Caco-2 (cell line): ENCODE measurements around the gene PPFIBP1. TPM values are rescaled to one million over a fixed set of nuclear protein-coding genes. Genes with fewer than 3 reads are reported as not detected.

Experiments used
- BruUV-seq: library from RNA; stranded (reverse); fragments of 400-500 nt; replicated peaks from 2 replicates; lab custom pipeline; 2021; lab: Mats Ljungman, UMichigan
- CTCF ChIA-PET: fragments of 300-600 bp; sonication (Branson Sonifier 250); formaldehyde crosslinking; loops from one replicate; lab custom pipeline; 2022; ENCODE audit warnings: antibody characterized with exemption; lab: Charles Lee
- POLR2A ChIA-PET: fragments of 300-600 bp; sonication (Branson Sonifier 250); formaldehyde crosslinking; loops from one replicate; lab custom pipeline; 2022; ENCODE audit warnings: antibody characterized with exemption; lab: Charles Lee
- DNase-seq, 2 experiments: peaks; one replicate each; pipeline versions ENCODE4 v3.0.0 to v3.0.0-alpha.2; 2020 to 2022
- H3K27me3 ChIP-seq: replicated peaks from 2 replicates; pipeline ENCODE4 v1.6.0; 2011; ENCODE audit warnings: low read length; ENCODE audit not compliant: control insufficient read depth, insufficient read depth
- H3K36me3 ChIP-seq: 2 replicates; pipeline ENCODE4 v1.5.1; 2011; ENCODE audit warnings: low read length; ENCODE audit not compliant: control insufficient read depth, insufficient read depth
- H3K4me1 ChIP-seq: fragments of 250-450 bp; sonication (Bioruptor Pico); 2 replicates; pipeline ENCODE4 v1.5.1; 2020; ENCODE audit warnings: mild to moderate bottlenecking
- H3K4me3 ChIP-seq: 2 replicates; pipeline ENCODE4 v1.5.1; 2011; ENCODE audit warnings: low read depth, mild to moderate bottlenecking, control low read depth, low read length
- H3K9me3 ChIP-seq: fragments of 250-450 bp; sonication (Bioruptor Pico); 2 replicates; pipeline ENCODE4 v1.5.1; 2020; ENCODE audit warnings: mild to moderate bottlenecking, moderate library complexity
- H3K27ac Mint-ChIP-seq: one replicate; pipeline ENCODE4 v1.8.0; 2022; ENCODE audit warnings: mixed read lengths; ENCODE audit not compliant: unreplicated experiment
- H3K27me3 Mint-ChIP-seq: one replicate; pipeline ENCODE4 v1.8.0; 2022; ENCODE audit warnings: mixed read lengths; ENCODE audit not compliant: insufficient read depth, unreplicated experiment
- H3K36me3 Mint-ChIP-seq: one replicate; pipeline ENCODE4 v1.8.0; 2022; ENCODE audit warnings: mild to moderate bottlenecking, mixed read lengths; ENCODE audit not compliant: insufficient read depth, unreplicated experiment
- H3K4me1 Mint-ChIP-seq: one replicate; pipeline ENCODE4 v1.8.0; 2022; ENCODE audit warnings: low read depth, mixed read lengths; ENCODE audit not compliant: unreplicated experiment
- H3K4me3 Mint-ChIP-seq: one replicate; pipeline ENCODE4 v1.8.0; 2022; ENCODE audit warnings: mild to moderate bottlenecking, moderate library complexity, mixed read lengths; ENCODE audit not compliant: unreplicated experiment
- H3K9me3 Mint-ChIP-seq: one replicate; pipeline ENCODE4 v1.8.0; 2022; ENCODE audit warnings: mixed read lengths; ENCODE audit not compliant: unreplicated experiment
- CTCF ChIP-seq, 2 experiments: fragments of 200-600 bp in 1 of 2; IDR thresholded peaks; 1 replicate in 1 of 2; 2 replicates in 1 of 2; pipeline versions ENCODE4 v1.5.1 to v1.8.0; 2011 to 2022; ENCODE audit warnings: antibody characterized with exemption in 1 of 2, control low read depth in 1 of 2, inconsistent platforms in 1 of 2, low read depth in 1 of 2, low read length in 1 of 2, mild to moderate bottlenecking in 1 of 2, moderate library complexity in 1 of 2; ENCODE audit not compliant: insufficient read depth in 1 of 2, severe bottlenecking in 1 of 2, unreplicated experiment in 1 of 2
- intact Hi-C: fragments of 100-400 bp; cut with micrococcal nuclease; formaldehyde crosslinking; loops from one replicate; pipeline ENCODE4 v1.10.0; 2022; ENCODE audit not compliant: unreplicated experiment
- total RNA-seq: library from RNA; stranded (reverse); gene quantifications from 2 replicates; pipeline ENCODE4 v1.2.3, GENCODE V29; 2022

The PPFIBP1 gene
- total RNA-seq, 1 experiment from 2014 or later, result 109 TPM

DNA sequence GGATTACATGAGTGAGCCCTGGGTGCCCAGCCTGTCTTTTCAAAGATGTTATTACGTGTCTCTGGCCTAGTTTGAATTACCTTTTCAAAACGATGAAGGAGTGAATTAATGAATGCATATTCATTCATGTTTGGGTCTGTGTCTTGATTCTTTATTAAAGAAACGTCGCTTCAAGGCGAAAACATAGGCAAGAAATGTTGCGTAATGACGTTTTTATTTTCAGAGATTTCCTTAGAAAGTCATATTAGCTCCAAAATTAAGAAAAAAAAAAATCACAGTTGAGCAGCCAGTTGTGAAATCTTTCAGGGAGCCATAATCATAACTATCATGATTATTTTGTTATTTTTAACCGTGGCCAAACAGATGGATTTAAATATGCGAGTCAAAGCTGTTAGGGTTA is 3.5 kb downstream of the PPFIBP1 start:
- Histone ChIP-seq H3K4me1 (peaks cover 13% of the 10 kb centered on the region), H3K36me3 (no peaks in the 10 kb centered on the region), H3K4me3 (no peak overlapping the region), H3K9me3 (no peaks in the 10 kb centered on the region), H3K27me3 (no peaks in the 10 kb centered on the region)
- ChIA-PET POLR2A (no interaction called here), CTCF (no interaction called here)
- Mint-ChIP-seq H3K4me1 (peaks cover 16% of the 10 kb centered on the region), H3K9me3 (no peaks in the 10 kb centered on the region), H3K27me3 (no peaks in the 10 kb centered on the region), H3K27ac (no peak overlapping the region), H3K4me3 (no peak overlapping the region), H3K36me3 (peaks cover 11% of the 10 kb centered on the region)
- DNase-seq, result no peak
- TF ChIP-seq CTCF (IDR thresholded peaks at IDR 0.05; ENCODE audit: insufficient read depth in 1 of 2, low read depth in 1 of 2, low read length in 1 of 2, severe bottlenecking in 1 of 2, unreplicated experiment in 1 of 2), result no peak
- no TSS peak for BruUV-seq
- intact Hi-C loops, result no loop called here

DNA sequence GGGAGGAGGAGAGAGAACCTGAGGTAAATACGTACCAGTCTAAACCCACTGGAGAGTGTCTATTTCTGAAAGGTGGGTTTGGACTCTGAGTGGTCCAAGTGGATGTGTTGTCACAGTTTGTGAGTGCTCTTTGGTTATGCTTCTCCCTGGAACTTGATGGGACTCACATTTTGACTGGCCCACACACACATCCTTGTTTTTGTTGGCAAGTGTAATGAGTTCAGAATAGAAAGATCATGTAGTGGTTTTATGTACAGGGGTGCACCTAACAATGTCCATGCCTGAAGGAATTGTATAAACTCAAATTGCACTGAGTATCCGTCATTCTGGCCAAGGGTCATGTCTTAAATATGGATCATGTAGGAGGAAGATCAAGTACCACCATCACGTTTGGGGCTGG is 4.8 kb downstream of the PPFIBP1 start:
- Mint-ChIP-seq H3K4me3 (no peak overlapping the region), H3K27me3 (no peaks in the 10 kb centered on the region), H3K27ac (no peak overlapping the region), H3K9me3 (no peaks in the 10 kb centered on the region), H3K4me1 (peaks cover 16% of the 10 kb centered on the region), H3K36me3 (peaks cover 7% of the 10 kb centered on the region)
- TF ChIP-seq CTCF (IDR thresholded peaks at IDR 0.05; ENCODE audit: insufficient read depth in 1 of 2, low read depth in 1 of 2, low read length in 1 of 2, severe bottlenecking in 1 of 2, unreplicated experiment in 1 of 2), result no peak
- no TSS peak for BruUV-seq
- Histone ChIP-seq H3K4me1 (peaks cover 6% of the 10 kb centered on the region), H3K4me3 (no peak overlapping the region), H3K27me3 (no peaks in the 10 kb centered on the region), H3K9me3 (no peaks in the 10 kb centered on the region), H3K36me3 (no peaks in the 10 kb centered on the region)
- DNase-seq, result no peak
- POLR2A ChIA-PET, result no interaction called here
- CTCF ChIA-PET, result no interaction called here
- intact Hi-C loops, result no loop called here

DNA sequence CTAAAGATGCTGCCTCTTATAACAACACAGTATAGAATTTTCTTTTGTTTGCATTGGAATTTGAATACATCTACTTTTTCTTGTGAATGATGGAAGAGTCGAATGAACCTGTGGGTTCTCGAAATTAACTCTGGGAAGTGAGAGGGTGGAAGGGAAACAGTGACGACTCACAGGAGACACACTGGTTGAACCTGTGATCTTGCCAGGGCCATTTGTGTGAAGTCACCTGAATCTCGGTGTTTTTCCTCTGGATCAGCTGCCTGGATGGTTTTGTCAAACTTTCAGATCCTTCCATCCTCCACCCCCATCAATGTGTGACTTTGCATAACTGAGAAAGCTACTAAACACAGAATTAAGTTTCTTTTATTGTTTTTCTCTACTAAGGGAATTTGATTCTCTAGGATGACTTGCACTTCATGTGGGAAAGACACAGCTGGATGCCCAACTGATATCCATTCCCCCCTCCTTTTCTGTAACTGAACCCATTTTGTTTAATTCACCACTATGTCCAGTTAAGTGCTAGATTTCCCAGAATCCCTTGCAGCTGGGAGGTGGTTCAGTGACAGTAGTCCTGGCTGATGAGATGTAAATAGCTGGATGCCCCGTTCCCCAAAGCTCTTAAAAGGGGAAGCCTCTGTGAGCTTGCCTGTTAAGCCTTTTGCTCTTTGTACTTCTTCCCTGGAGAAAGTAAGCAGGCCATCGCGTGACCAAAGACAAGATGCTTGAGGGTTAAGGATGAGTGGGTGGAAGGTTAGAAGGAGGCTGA is 6.3 kb downstream of the PPFIBP1 start:
- Mint-ChIP-seq H3K9me3 (no peaks in the 10 kb centered on the region), H3K27me3 (no peaks in the 10 kb centered on the region), H3K4me1 (peaks cover 25% of the 10 kb centered on the region), H3K4me3 (no peak overlapping the region), H3K36me3 (peaks cover 5% of the 10 kb centered on the region), H3K27ac (no peak overlapping the region)
- BruUV-seq, result no TSS peak
- TF ChIP-seq CTCF (IDR thresholded peaks at IDR 0.05; ENCODE audit: insufficient read depth in 1 of 2, low read depth in 1 of 2, low read length in 1 of 2, severe bottlenecking in 1 of 2, unreplicated experiment in 1 of 2), result no peak
- ChIA-PET CTCF (no interaction called here), POLR2A (interaction anchor here (0.6 kb wide), 1 partner anchor 13 kb away, joined by 5 read pairs; no protein-coding TSS in a partner anchor)
- H3K9me3 ChIP-seq, result no peaks in the 10 kb centered on the region
- H3K4me1 ChIP-seq, result peaks cover 6% of the 10 kb centered on the region
- no peak for DNase-seq
- H3K4me3 ChIP-seq, result no peak overlapping the region
- intact Hi-C loops, result no loop called here
- no peaks in the 10 kb centered on the region for H3K27me3 ChIP-seq
- no peaks in the 10 kb centered on the region; the same call in 1 of the 2 replicates for H3K36me3 ChIP-seq
